Stimulated activated effector memory CD8-positive, alpha-beta T cell treated with anti-CD3 and anti-CD28 coated beads, Interleukin-12 subunit alpha, Interleukin-12 subunit beta, amount 100 ng/mL, for 72 hours (primary cell): ENCODE measurements around the gene LRMDA.
"Not testable (repeated sequence)": the region's sequence is repeated elsewhere in the genome, so short reads cannot be mapped to it uniquely, and the experiment has no call there.

Source experiments
- ATAC-seq: fragments of 150-1000 bp; cut with Tn5 transposase; 2 replicates; pipeline ENCODE4 v1.10.0; 2021
- DNase-seq, 2 donors: peaks; one replicate each; pipeline ENCODE4 v3.0.0; 2021 to 2022; ENCODE audit warnings: low spot score in 2 of 2
- H3K27ac Mint-ChIP-seq: one replicate; pipeline ENCODE4 v1.8.0; 2022; ENCODE audit warnings: mild to moderate bottlenecking, mixed read lengths
- H3K36me3 Mint-ChIP-seq: one replicate; pipeline ENCODE4 v1.8.0; 2022; ENCODE audit warnings: mild to moderate bottlenecking, mixed read lengths
- H3K4me1 Mint-ChIP-seq: one replicate; pipeline ENCODE4 v1.8.0; 2022; ENCODE audit warnings: mixed read lengths
- H3K4me3 Mint-ChIP-seq: one replicate; pipeline ENCODE4 v1.8.0; 2022; ENCODE audit warnings: mild to moderate bottlenecking, mixed read lengths
- H3K9me3 Mint-ChIP-seq: one replicate; pipeline ENCODE4 v1.8.0; 2022; ENCODE audit warnings: mixed read lengths

The LRMDA gene

DNA sequence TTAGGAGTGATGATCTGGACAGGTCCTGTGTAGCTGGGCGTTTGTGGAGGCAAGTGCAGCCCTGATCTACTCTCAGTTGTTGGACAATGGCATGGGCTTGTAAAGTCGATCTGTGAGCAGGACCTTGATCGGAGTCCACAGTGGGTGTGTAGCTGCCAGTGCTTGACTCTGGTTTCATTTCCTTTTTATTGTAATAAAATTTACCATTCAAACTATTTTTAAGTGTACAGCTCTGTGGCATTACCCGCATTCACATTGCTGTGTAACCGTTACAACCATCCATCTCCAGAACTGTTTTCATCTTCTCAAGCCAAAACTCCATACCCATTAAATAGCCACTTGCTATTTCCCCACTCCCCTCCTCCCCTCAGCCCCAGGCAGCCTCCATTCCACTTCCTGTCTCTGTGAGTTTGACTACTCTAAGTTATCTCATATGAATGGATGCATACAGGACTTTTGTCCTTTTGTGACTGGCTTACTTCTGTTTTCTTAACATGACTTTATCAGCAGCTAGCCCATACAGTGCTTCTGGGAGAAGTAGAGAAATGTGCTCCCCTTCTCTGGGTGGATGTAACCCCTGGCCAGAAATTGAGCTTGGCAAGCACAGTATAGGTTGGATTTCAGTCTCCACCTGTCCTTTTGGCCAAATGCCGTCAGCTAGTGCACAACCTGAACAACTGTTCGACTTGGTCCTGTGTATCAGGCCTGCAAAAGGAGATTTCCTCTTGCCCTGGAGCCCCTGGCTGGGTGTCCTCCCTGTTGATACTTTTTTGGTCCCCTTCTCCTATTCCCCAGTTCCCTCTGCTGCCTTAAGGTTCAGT is 180.0 kb downstream of the LRMDA start:
- no peak for DNase-seq
- no peak overlapping the region for H3K4me3 Mint-ChIP-seq
- no peaks in the 10 kb centered on the region for H3K4me1 Mint-ChIP-seq
- no peak for ATAC-seq
- H3K9me3 Mint-ChIP-seq = no peaks in the 10 kb centered on the region
- no peaks in the 10 kb centered on the region for H3K36me3 Mint-ChIP-seq
- H3K27ac Mint-ChIP-seq = no peak overlapping the region

DNA sequence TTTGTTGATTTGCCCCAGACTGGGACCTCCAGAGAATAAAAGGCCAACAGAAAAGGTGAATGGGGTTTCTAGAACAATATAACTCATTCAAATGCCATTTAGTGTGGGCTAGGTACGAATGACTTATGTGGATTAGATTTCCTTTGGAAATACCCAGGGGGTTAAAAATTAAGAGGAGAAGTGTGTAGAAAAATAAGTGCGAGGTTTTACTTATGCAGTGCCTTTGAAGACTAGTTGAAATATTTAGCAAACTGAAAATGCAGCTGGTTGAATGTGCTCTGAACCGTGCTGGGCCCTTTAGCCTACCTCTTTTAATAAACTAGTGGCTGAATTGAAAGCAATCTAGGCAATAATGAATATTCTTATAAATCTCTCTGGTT is 180.6 kb downstream of the LRMDA start:
- Mint-ChIP-seq H3K4me3 (no peak overlapping the region), H3K36me3 (no peaks in the 10 kb centered on the region), H3K27ac (no peak overlapping the region), H3K4me1 (no peaks in the 10 kb centered on the region), H3K9me3 (no peaks in the 10 kb centered on the region)
- ATAC-seq (no peak), DNase-seq (no peak)

- H3K4me3 Mint-ChIP-seq = no peak overlapping the region
- no peaks in the 10 kb centered on the region for H3K9me3 Mint-ChIP-seq
- DNase-seq (no peak), ATAC-seq (no peak)
- no peaks in the 10 kb centered on the region for H3K4me1 Mint-ChIP-seq
- no peak overlapping the region for H3K27ac Mint-ChIP-seq
- H3K36me3 Mint-ChIP-seq = no peaks in the 10 kb centered on the region
These were observed 181.7 kb downstream of the LRMDA start for GRCh38 chr10:75612904-75613684.

DNA sequence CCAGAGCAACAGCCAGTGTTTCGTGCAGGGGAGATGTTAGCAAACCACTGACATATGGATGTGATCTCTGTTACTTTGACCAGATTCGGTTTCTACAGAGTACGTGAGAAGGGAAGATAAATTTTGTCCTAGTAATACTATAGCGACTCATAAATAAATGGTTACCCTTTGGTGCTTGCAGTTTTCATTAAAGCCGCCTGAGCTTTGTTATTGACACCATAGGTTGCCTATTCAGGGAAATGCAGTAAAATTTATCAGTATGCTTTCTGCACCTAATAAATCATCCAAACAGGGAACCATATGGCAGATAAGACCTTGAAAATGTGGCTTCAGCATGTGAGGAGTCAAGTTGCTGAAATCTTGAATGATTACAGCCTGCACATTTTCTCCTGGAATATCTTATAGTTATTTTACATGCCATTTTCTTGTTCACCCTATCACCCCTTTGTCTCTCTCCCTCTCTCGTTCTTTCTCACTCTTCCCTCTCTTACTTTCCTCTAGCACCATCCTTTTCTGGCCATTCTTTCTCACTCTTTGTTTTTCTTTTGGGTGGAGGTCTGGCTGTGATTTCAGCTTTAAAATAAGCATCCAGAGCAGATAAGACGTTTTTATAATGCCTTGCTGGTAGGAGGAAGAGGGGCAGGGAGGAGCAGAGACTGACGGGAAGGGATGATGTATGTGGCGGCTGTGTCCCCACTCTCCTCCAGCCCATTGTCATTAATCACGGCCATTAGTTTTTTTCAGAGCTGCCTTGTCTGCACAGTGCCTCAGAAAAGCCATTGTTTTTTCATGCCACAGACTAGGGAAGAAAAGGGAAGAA is 182.5 kb downstream of the LRMDA start:
- Mint-ChIP-seq H3K4me1 (no peaks in the 10 kb centered on the region), H3K27ac (no peak overlapping the region), H3K4me3 (no peak overlapping the region), H3K9me3 (no peaks in the 10 kb centered on the region), H3K36me3 (no peaks in the 10 kb centered on the region)
- DNase-seq = no peak
- no peak for ATAC-seq

DNA sequence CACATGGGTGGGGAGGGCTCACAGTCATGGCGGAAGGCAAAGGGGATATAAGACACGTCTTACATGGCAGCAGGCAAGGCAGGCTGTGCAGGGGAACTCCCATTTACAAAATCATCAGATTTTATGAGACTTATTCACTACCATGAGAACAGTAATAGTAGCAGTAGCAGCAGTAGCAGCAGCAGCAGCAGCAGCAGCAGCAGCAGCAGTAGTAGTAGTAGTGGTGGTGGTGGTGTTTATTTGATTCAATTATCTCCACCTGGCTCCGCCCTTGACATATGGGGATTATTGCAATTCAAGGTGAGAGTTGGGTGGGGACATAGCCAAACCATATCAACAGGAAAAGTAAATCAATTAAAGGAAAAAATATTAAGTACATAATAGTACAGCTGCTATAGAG is 184.7 kb downstream of the LRMDA start:
- H3K27ac Mint-ChIP-seq = no peak overlapping the region
- H3K4me3 Mint-ChIP-seq = no peak overlapping the region
- DNase-seq (no peak), ATAC-seq (no peak)
- no peaks in the 10 kb centered on the region for H3K9me3 Mint-ChIP-seq
- H3K36me3 Mint-ChIP-seq = no peaks in the 10 kb centered on the region
- H3K4me1 Mint-ChIP-seq = no peaks in the 10 kb centered on the region

DNA sequence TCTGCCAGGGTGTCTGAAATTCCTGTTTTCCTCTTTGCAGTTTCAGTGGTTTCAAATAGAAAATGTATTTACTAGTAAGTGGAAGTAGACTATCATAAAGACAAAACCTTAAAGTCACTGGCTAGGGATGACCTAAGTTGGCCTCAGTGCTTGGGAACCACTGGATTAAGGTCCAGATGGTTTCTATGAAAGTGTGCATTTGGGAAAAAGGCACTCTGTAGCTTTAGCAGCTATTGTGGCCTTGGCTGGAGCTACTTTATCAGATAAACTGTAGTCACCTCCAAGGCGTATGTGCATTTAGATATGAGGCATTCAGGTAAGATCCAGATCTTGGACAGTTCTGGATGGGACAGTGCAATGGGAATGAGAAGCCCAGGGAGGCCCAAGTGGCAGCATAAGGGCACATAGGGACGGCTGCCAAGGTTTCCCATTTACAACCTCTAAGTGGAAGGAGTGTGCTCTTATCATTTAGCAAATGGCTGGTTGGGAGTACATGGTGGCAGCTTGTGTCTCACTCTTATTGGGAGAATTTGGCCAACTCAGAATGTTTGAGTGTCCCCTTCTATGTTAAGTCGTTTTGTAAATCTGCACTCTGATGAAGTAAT is 185.6 kb downstream of the LRMDA start:
- H3K27ac Mint-ChIP-seq = no peak overlapping the region
- no peaks in the 10 kb centered on the region for H3K36me3 Mint-ChIP-seq
- no peaks in the 10 kb centered on the region for H3K4me1 Mint-ChIP-seq
- DNase-seq (no peak), ATAC-seq (no peak)
- H3K9me3 Mint-ChIP-seq = no peaks in the 10 kb centered on the region
- H3K4me3 Mint-ChIP-seq = no peak overlapping the region

DNA sequence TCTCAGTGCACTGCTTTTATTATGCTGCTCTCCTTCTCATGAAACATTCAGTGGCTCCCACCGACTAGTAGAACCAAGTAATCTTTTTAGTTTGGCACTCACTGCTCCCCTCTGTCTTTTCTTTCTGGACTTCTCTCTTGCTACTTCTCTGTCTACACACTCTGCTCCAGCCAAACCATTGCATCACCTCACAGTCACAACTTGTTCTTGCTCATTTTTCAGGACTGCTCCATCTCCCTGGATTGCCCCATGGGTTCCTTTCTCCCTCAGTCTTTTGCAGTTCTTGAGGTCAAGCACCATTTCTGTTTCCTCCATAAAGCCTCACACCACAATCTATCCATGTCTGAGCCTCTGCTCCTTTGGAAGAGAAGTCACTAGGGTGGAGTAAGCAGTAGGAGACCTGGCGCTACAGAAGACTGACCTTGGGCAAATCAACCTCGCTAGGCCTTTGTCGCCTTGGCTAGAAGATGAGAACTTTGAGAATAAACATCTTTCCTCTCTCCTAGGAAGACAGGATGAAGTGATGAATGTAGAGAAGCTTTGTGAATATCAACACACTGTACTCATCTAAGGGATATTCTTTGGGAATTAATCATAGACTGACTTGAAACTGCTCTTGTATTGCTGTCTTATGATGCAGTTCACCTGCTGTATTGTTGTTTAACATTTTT is 186.2 kb downstream of the LRMDA start:
- H3K4me1 Mint-ChIP-seq = no peaks in the 10 kb centered on the region
- H3K4me3 Mint-ChIP-seq = no peak overlapping the region
- H3K9me3 Mint-ChIP-seq = no peaks in the 10 kb centered on the region
- ATAC-seq (no peak), DNase-seq (no peak)
- H3K27ac Mint-ChIP-seq = no peak overlapping the region
- no peaks in the 10 kb centered on the region for H3K36me3 Mint-ChIP-seq

- no peaks in the 10 kb centered on the region for H3K36me3 Mint-ChIP-seq
- H3K4me3 Mint-ChIP-seq = no peak overlapping the region
- H3K9me3 Mint-ChIP-seq = no peaks in the 10 kb centered on the region
- no peak overlapping the region for H3K27ac Mint-ChIP-seq
- ATAC-seq = no peak
- no peak for DNase-seq
- H3K4me1 Mint-ChIP-seq = no peaks in the 10 kb centered on the region
These were observed 188.2 kb downstream of the LRMDA start for GRCh38 chr10:75619635-75620034.

GRCh38 chr10:75620356-75620755 is 188.9 kb downstream of the LRMDA start:
- DNase-seq = no peak
- Mint-ChIP-seq H3K36me3 (no peaks in the 10 kb centered on the region), H3K4me1 (no peaks in the 10 kb centered on the region), H3K4me3 (no peak overlapping the region), H3K27ac (no peak overlapping the region), H3K9me3 (no peaks in the 10 kb centered on the region)
- no peak for ATAC-seq

DNA sequence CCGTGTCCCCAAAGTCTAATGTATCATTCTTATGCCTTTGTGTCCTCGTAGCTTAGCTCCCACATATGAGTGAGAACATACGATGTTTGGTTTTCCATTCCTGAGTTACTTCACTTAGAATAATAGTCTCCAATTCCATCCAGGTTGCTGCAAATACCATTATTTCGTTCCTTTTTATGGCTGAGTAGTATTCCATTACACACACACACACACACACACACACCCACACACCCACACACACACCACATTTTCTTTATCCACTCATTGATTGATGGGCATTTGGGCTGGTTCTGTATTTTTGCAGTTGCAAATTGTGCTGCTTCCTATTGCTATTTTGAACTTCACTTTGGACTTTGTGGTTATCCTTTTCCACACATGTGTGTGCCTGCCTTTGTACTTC is 189.6 kb downstream of the LRMDA start:
- H3K4me1 Mint-ChIP-seq, H3K4me3 Mint-ChIP-seq, H3K27ac Mint-ChIP-seq, DNase-seq, ATAC-seq, H3K36me3 Mint-ChIP-seq, H3K9me3 Mint-ChIP-seq: not testable (repeated sequence)

- Mint-ChIP-seq H3K4me3 (no peak overlapping the region), H3K27ac (no peak overlapping the region), H3K36me3 (no peaks in the 10 kb centered on the region), H3K9me3 (no peaks in the 10 kb centered on the region), H3K4me1 (no peaks in the 10 kb centered on the region)
- DNase-seq = no peak
- no peak for ATAC-seq
These were observed 191.1 kb downstream of the LRMDA start for GRCh38 chr10:75622503-75622902.

DNA sequence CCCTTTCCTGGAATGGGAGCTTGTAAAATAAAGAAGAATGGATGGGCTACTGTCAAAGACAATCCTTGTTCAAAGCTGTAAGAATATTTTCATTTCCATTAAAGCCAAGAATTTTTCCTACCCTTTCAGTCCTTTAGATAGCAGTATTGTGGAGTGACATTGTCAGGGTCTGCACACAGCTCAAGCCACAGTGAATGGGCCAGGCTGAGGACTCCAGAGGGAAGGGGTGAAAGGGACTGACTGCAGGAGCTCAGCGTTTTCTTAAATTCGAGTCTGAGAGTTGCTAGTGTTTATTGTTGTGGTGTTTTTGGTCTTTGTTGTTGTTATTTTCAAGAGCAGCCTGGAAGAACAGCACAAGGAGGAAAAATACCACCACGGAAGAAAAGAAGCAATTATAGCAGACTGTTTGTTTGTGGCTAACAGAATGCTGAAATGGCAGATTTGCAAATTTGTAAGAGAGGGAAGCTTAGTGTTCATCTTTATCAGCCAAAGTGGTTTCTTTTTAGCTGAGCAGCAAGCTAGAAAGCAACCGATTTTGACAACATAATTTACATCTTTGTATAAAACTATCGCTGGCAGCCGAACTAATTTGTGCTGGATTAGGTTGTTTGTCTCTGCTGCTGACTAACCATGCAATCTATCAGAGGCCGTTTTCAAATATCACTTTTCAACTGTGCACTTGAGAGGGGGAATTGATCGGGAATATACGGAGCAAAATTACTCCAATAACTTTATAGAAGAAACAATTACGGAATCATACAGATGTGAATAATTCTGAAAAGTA is 192.1 kb downstream of the LRMDA start:
- H3K4me3 Mint-ChIP-seq = no peak overlapping the region

DNA sequence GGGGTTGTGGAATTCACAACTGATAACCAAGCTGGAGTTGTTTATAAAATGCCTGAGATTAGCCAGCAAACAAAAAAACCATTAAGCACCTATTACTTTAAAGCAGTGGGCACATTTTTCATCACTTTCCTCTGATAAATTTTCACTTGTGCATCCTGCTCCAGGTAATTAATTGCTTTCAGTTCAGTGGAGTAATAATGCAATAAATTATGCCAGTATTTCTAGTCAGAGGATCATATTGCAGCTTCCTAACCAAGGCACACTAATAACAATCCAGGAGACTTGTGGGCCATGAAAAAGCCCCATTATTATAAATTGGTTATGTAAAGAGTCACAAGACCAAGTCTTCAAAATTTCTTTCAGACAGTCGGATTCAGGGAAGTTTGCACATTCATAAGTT is 193.2 kb downstream of the LRMDA start:
- no peak overlapping the region for H3K27ac Mint-ChIP-seq
- no peaks in the 10 kb centered on the region for H3K36me3 Mint-ChIP-seq
- no peak for ATAC-seq
- no peak overlapping the region for H3K4me3 Mint-ChIP-seq
- DNase-seq = no peak
- H3K4me1 Mint-ChIP-seq = no peaks in the 10 kb centered on the region
- no peaks in the 10 kb centered on the region for H3K9me3 Mint-ChIP-seq

More for the DNA sequence above, 192.1 kb downstream of the LRMDA start:
- Mint-ChIP-seq H3K9me3 (no peaks in the 10 kb centered on the region), H3K36me3 (no peaks in the 10 kb centered on the region), H3K27ac (no peak overlapping the region), H3K4me1 (no peaks in the 10 kb centered on the region)
- DNase-seq = no peak
- no peak for ATAC-seq

DNA sequence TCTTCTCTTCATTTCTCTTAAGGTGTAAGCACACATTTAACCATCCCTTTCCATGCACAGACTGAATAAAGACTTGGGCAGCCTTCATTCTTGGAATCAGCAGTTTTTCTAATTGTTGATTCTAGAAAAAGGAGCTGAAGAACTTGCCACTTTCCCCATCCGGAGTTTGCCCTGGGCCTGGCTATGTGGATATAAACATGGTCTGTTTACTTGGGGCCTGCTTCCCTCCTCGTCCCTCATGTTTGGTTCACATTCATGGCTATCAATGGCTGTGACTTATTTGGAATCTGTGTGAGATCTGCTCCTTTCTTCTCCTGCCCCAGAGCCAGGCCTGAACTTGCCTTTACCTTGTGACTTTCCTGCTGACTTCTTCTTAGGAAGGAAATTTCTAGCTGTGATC is 199.3 kb downstream of the LRMDA start:
- no peaks in the 10 kb centered on the region for H3K4me1 Mint-ChIP-seq
- H3K9me3 Mint-ChIP-seq = no peaks in the 10 kb centered on the region
- no peaks in the 10 kb centered on the region for H3K36me3 Mint-ChIP-seq
- ATAC-seq = no peak
- H3K27ac Mint-ChIP-seq = no peak overlapping the region
- no peak for DNase-seq
- no peak overlapping the region for H3K4me3 Mint-ChIP-seq
